ENCODE results near the gene ITGA7.

ITGA7 gene

GRCh38 chr12:55738123-55739024 is 30.7 kb upstream of the ITGA7 start:
- TF ChIP-seq ZFX (IDR thresholded peaks at IDR 0.05; ENCODE audit: borderline replicate concordance) (no peak), CTCF (IDR thresholded peaks at IDR 0.05) (peak; percentile 92)

DNA sequence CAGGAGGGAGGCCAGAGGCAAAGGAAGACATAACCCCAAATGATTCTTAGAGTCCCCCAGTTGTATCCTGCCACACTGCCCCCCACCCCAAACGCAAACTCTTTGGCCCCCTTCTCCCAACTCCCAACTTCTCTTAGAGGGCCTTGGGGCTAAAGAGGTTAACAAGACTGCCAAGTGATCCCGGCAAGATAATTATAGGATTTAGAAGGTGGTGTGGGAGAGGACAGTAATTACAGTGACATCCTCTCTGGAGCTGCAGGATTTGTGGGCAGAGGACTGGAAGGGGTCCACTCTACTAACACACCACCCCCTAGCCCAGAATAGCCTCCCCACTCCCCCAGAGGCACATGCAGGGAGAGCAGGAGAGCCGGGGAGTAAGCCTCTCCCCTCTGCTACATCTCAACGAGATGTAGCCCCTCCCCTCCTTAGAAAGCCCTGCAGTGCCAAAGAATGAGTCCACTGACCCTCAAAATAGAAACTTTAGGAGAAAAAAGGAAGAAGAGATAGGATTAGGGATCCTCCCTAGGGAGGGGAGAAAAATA is 29.9 kb upstream of the ITGA7 start:
- peak overlapping the region; percentile 43 for H3K27ac ChIP-seq

More at GRCh38 chr12:55738123-55739024, 30.7 kb upstream of the ITGA7 start:
- H3K27ac ChIP-seq, result peak overlapping the region; percentile 43

DNA sequence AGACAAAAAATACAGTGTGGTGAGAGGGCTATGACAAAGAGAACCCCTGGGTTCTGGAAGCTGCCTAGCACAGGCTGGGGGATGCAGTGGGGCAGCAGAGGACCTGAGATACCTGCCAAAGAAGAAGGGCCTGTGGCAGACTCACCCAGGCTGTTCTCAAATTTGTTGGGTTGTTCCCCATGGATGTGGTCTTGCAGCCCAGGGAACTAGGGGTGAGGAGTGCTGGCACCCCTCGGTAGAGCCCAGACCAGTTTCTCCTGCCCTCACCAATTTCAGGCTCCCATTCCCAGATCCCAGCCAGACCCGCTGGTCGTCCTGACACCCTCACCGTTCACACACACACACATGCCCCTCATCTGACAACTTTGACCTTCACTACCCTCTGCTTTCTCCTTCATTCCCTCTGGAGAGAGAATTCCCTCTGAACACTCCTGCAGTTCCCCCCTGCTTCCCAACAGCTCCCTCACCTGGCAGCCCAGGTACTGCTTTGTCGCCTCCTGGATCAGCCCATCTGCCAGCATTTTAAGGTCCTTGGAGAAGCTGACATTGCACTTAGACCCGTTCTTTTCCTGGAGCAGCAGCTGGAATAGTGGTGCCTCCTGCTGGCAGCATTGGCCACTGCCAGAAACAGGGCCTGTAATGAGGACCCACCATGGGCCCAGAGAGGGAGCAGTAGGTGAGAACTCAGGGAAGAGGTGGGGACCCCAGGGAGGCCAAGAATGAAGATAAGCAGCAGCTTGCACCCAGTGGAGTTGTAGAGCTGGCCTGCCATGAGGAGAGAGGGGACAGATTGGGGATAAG is 29.3 kb upstream of the ITGA7 start:
- H3K27ac ChIP-seq, result peak overlapping the region; percentile 43
- TF ChIP-seq ZFX (IDR thresholded peaks at IDR 0.05; ENCODE audit: borderline replicate concordance) (no peak), CTCF (IDR thresholded peaks at IDR 0.05) (peak; percentile 97)

More for the DNA sequence above, 29.9 kb upstream of the ITGA7 start:
- TF ChIP-seq CTCF (IDR thresholded peaks at IDR 0.05), result 0 out of 2 replicates have a peak, but pooled peaks have one; percentile 0
- TF ChIP-seq ZFX (IDR thresholded peaks at IDR 0.05; ENCODE audit: borderline replicate concordance), result no peak

DNA sequence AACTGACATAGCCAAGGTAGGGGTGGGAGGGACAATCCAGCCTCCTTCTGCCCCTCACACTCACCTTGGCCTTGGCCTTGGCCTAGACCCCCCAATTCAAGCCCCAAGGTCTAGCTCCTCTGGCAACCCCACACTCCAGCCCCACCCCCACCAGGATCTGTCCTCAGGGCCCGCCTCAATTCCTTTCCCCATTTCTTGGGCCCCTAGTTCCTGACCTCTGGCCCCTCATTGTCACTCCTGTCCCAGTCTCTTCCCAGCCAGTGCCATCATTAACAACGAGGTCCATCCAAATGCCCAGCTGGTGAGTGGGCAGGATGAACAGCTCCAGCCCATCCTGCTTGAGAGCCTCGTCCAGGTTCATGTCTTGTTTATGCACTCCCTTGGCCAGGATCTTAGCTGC is 28.4 kb upstream of the ITGA7 start:
- TF ChIP-seq CTCF (IDR thresholded peaks at IDR 0.05), result no peak
- TF ChIP-seq ZFX (IDR thresholded peaks at IDR 0.05; ENCODE audit: borderline replicate concordance), result no peak
- H3K27ac ChIP-seq, result no peak overlapping the region

- TF ChIP-seq CTCF (IDR thresholded peaks at IDR 0.05) (no peak), ZFX (IDR thresholded peaks at IDR 0.05; ENCODE audit: borderline replicate concordance) (no peak)
- no peak overlapping the region for H3K27ac ChIP-seq
Measured at GRCh38 chr12:55734595-55734994, 26.9 kb upstream of the ITGA7 start.

DNA sequence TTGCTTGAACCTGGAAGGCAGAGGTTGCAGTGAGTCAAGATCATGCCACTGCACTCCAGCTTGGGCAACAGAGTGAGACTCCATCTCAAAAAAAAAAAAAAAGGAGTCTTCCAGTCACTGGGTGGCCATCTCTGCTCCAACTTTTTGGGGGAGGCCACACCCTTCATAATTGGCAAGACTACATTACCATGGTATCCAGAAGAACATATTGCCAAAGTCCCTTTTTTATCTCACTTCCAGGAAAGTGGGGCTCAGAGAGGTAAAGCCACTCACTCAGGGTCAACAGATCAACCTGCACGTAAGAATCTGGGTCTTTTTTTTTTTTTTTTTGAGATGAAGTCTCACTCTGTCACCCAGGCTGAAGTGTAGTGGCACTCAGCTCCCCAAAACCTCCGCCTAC is 26.2 kb upstream of the ITGA7 start:
- TF ChIP-seq CTCF (IDR thresholded peaks at IDR 0.05) (no peak), ZFX (IDR thresholded peaks at IDR 0.05; ENCODE audit: borderline replicate concordance) (no peak)
- no peak overlapping the region for H3K27ac ChIP-seq
